ACC112 (cell line): ENCODE data around the gene ALK.
A peak's percentile ranks its signal among the peaks of the same experiment; 100 is the strongest.

Experiments
- H2AFZ ChIP-seq: fragments of 200-600 bp; sonication (generic); one replicate; pipeline ENCODE4 v1.6.0; 2017; ENCODE audit warnings: antibody characterized with exemption, low read length; ENCODE audit not compliant: unreplicated experiment
- H3K27ac ChIP-seq: fragments of 200-600 bp; sonication (generic); 2 replicates; pipeline ENCODE4 v1.5.1; 2014; ENCODE audit warnings: low read depth, mild to moderate bottlenecking, antibody characterized with exemption, low read length, moderate library complexity
- H3K27me3 ChIP-seq: fragments of 200-600 bp; sonication (generic); 2 replicates; pipeline ENCODE4 v1.6.1; 2014; ENCODE audit warnings: mild to moderate bottlenecking, antibody characterized with exemption, low read length, moderate library complexity, mixed read lengths; ENCODE audit not compliant: insufficient read depth
- H3K36me3 ChIP-seq: fragments of 200-600 bp; sonication (generic); 2 replicates; pipeline ENCODE4 v1.6.1; 2016; ENCODE audit warnings: mild to moderate bottlenecking, antibody characterized with exemption, low read length, moderate library complexity, mixed read lengths; ENCODE audit not compliant: insufficient read depth
- H3K4me1 ChIP-seq: fragments of 200-600 bp; sonication (generic); one replicate; pipeline ENCODE4 v1.6.1; 2016; ENCODE audit warnings: low read length, mixed read lengths; ENCODE audit not compliant: insufficient read depth, unreplicated experiment, control insufficient read depth
- H3K4me3 ChIP-seq: fragments of 200-600 bp; sonication (generic); 2 replicates; pipeline ENCODE4 v1.5.1; 2014; ENCODE audit warnings: mild to moderate bottlenecking, low read depth, low read length
- H3K79me2 ChIP-seq: fragments of 200-600 bp; sonication (generic); one replicate; pipeline ENCODE4 v1.6.0; 2016; ENCODE audit warnings: low read length; ENCODE audit not compliant: control insufficient read depth, unreplicated experiment, insufficient read depth

Gene ALK

DNA sequence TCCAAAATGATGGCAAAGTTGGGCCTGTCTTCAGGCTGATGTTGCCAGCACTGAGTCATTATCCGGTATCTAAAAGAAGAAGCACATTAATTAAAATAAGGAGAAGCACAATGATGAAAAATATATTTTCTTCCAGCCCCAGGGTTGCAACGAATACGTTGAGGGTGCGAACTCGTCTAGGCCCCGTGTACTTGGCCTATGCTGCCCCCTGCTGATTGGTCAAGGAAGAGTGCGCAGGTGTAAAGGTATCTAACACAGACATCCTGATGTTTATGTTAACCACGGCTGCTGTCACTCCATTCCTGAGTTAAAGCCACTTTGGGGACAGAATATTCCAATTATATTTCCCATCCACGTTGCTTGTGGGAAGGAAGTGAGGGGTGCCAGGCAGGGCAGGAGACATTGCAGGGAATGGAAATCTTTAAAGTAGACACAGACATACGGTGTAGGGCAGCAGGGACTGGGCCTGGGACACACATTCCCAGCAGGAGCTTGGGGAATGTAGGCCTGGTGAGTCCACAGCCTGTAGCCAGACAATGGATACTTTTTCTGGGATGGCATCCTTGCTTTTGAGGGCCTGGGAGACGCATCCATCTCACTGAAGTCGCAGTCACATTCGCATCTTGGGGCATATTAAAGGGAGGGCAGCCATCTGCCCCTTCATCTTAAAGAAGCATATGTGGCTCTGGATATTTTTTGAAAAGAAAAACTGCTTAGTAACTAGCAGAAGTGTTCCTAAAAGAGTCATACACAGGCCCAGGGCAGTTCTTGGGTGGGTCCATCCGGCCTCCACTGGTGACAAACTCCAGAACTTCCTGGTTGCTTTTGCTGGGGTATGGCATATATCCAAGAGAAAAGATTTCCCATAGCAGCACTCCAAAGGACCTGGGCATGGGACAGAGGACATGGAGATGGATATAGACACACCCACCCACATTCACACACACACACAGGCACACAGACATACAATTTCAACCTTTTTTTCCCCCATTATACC lies 724.3 kb downstream of the ALK start:
- no peaks in the 10 kb centered on the region for H3K79me2 ChIP-seq
- H3K27me3 ChIP-seq: no peaks in the 10 kb centered on the region
- no peak overlapping the region for H3K27ac ChIP-seq
- H3K36me3 ChIP-seq: no peaks in the 10 kb centered on the region
- no peak overlapping the region for H3K4me3 ChIP-seq
- H2AFZ ChIP-seq: no peak overlapping the region
- peaks cover 6% of the 10 kb centered on the region for H3K4me1 ChIP-seq

DNA sequence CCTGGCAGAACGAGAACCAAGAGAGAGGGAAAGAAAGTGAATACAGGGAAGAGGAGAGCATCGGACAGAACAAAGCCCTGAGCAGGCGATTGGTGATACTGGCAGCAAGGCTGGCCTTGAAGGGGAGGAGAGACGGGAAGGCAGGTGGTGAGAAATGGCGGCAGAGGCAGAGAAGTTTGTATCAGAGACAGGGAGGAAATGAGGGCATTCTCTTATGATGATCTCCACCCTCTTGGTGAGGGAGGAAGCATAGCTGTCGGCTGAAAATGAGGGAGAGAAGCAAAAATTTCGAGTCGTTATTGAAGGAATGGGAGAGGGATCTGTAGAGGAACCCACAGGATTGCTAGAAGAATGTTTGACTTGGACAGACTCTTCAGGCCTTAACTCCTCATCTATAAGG lies 725.6 kb downstream of the ALK start:
- Histone ChIP-seq H3K36me3 (no peaks in the 10 kb centered on the region), H3K4me1 (peaks cover 7% of the 10 kb centered on the region), H3K79me2 (no peaks in the 10 kb centered on the region), H3K27me3 (no peaks in the 10 kb centered on the region), H3K27ac (no peak overlapping the region), H2AFZ (no peak overlapping the region), H3K4me3 (no peak overlapping the region)

DNA sequence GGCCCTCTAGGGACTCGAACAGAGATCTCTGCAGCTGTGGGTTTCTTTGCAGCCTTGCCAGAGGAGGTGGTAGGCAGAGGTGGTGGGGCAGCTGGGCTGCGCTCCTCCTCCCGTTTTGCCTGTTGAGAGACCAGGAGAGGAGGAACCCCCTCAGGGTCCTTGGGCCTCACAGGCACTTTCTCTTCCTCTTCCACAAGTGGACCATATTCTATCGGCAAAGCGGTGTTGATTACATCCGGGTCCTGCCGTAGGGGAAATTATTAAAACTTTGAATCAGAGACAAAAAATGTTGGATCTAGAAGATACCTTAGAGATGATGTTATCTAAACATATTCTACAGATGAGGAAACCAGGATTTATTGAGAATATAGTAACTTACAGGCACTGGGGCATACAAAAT lies 727.7 kb downstream of the ALK start:
- Histone ChIP-seq H3K27ac (no peak overlapping the region), H2AFZ (no peak overlapping the region), H3K4me3 (no peak overlapping the region), H3K27me3 (no peaks in the 10 kb centered on the region), H3K36me3 (no peaks in the 10 kb centered on the region), H3K4me1 (peaks cover 7% of the 10 kb centered on the region), H3K79me2 (no peaks in the 10 kb centered on the region)

DNA sequence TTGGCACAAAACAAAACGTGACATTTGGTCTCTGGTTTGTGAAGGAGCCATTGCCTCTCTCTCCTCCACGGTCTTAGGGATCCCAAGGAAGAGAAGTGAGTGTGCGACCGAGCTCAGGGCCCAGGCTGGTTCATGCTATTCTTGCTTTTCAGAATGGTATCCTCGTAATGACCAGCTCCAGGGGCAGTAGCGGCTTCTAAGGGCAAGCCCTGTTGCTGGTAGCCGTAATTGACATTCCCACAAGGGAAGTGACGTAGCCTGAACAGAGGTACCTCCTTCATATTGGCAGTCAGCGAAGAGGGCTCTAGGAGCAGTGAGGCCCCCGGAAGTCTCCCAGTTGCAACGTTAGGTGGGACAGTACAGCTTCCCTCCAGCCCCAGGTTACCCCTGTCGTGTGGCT lies 728.3 kb downstream of the ALK start:
- no peak overlapping the region for H3K4me3 ChIP-seq
- no peaks in the 10 kb centered on the region for H3K79me2 ChIP-seq
- no peaks in the 10 kb centered on the region for H3K27me3 ChIP-seq
- H2AFZ ChIP-seq: no peak overlapping the region
- no peaks in the 10 kb centered on the region for H3K36me3 ChIP-seq
- peaks cover 7% of the 10 kb centered on the region for H3K4me1 ChIP-seq
- H3K27ac ChIP-seq: peak overlapping the region; percentile 39

DNA sequence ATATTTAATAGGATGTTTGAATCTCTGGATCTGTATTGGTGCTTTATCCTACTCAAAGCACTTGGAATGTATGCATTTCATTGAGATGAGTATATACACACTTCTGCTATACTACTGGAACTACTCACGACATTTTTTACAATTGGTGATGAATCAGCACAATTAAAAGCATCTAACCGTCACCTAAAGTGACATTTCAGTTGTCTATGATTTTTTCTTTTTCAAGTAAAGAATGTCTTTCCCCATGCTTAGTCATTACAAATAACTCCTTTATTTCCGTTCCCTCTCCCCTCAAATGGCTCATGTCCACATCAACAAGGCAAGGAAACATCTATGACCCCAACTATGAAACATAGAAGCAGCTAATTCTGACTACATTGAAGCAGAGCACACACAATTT lies 728.9 kb downstream of the ALK start:
- Histone ChIP-seq H3K27ac (peak overlapping the region; percentile 39), H3K27me3 (no peaks in the 10 kb centered on the region), H2AFZ (no peak overlapping the region), H3K4me1 (peaks cover 7% of the 10 kb centered on the region), H3K4me3 (no peak overlapping the region), H3K79me2 (no peaks in the 10 kb centered on the region), H3K36me3 (no peaks in the 10 kb centered on the region)

DNA sequence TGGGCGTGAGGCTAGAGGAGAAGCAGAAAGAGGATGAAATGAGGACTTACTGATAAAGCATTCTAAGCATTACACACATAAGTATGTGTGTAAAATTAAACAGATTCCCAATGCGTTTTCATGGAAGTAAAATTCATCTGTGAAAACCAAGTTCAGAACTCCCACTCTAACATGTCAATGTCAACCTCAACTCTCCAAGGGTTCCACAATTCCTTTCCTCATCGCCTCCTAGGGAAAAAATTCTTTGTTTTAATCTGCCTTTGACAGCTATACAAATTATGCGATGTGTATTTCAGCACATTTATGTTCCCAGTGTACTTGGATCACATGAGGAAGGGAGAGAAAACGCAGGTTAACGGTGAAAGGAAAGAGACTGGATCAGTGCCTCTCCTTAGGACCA lies 729.6 kb downstream of the ALK start:
- H3K27me3 ChIP-seq: no peaks in the 10 kb centered on the region
- H3K36me3 ChIP-seq: peaks cover 5% of the 10 kb centered on the region; the same call in 1 of the 2 replicates
- no peaks in the 10 kb centered on the region for H3K79me2 ChIP-seq
- peaks cover 7% of the 10 kb centered on the region for H3K4me1 ChIP-seq
- no peak overlapping the region for H2AFZ ChIP-seq
- H3K27ac ChIP-seq: peak overlapping the region; percentile 39
- H3K4me3 ChIP-seq: no peak overlapping the region

DNA sequence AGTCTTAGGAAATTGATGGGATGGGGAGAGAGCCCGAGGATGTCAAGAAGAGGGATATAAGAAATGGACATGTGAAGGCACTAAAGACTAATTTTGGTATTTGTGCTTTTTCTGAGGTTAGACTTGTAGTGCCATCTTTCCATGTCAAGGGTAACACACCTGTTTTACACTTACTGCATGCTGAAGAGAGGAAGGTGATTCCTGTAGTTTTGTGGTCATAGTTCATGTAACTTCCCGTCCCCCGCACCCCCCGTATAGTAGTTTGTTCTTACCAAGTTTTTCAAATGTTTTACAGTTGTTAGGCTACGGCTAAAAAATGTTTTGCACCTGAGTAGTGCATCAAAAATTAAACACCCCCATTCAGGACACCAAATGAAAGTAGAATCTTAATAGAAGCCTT lies 732.3 kb downstream of the ALK start:
- peaks cover 7% of the 10 kb centered on the region for H3K4me1 ChIP-seq
- H3K27ac ChIP-seq: no peak overlapping the region
- H3K4me3 ChIP-seq: no peak overlapping the region
- no peaks in the 10 kb centered on the region for H3K27me3 ChIP-seq
- no peaks in the 10 kb centered on the region for H3K79me2 ChIP-seq
- H2AFZ ChIP-seq: no peak overlapping the region
- H3K36me3 ChIP-seq: peaks cover 18% of the 10 kb centered on the region

DNA sequence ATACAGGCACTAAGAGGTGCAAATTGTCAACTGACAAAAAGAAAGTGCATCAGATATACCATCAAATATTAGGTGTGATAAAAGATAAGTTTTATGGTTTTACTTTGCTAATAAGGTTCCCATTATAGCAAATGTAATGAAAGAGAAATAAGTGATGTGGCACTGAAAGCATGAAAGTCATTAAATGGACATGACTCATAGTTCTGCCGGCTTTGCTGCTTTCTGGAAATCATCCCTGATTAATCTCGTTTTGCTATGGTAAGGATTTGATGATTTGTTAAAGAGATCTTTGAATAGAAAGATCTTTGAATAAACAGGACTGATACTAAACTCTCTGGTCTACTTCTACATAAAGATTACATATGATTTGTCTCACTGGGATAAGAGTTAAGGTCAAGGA lies 733.5 kb downstream of the ALK start:
- Histone ChIP-seq H3K79me2 (no peaks in the 10 kb centered on the region), H3K27me3 (no peaks in the 10 kb centered on the region), H3K36me3 (peaks cover 18% of the 10 kb centered on the region), H3K27ac (no peak overlapping the region), H3K4me3 (no peak overlapping the region), H3K4me1 (peaks cover 5% of the 10 kb centered on the region), H2AFZ (no peak overlapping the region)

DNA sequence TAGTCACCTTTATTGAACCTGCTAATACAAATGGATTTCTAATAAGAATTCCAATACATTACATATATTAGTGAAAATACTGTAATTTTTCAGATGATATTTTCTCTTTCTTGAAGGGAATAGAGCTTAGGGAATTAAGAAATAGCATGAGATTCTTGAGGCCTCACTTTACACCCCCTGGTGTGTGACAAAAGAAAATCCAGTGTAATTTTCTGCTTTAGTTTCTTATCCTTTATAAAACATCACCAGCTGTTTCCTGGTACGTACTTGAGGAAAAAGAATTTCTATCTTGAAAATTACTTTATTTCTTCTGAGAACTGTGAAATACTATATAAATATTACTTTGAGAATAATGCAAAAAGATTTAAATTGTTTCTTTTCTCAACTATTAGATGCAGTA lies 734.6 kb downstream of the ALK start:
- no peaks in the 10 kb centered on the region for H3K79me2 ChIP-seq

DNA sequence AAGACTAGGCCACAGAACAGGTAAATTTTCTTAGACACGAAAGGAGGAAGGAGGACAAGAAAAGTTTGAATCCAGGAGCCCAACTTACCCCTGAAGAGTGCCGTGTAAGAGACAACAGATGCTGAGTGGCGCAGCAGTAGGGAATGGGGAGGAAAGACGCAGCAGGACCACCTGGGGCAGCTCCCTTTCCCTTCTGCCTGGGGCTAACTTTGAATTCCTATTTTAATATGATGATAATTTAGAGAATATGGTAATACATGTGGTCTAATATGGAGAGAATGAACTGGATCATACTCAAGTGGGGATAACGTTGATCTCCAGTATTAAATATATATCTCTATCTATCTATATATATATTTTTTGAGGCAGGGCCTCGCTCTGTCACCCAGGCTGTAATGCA lies 736.9 kb downstream of the ALK start:
- Histone ChIP-seq H2AFZ (no peak overlapping the region), H3K27ac (no peak overlapping the region), H3K4me3 (no peak overlapping the region), H3K79me2 (no peaks in the 10 kb centered on the region), H3K4me1 (no peaks in the 10 kb centered on the region), H3K36me3 (peaks cover 24% of the 10 kb centered on the region), H3K27me3 (no peaks in the 10 kb centered on the region)

More for the DNA sequence above, 734.6 kb downstream of the ALK start:
- Histone ChIP-seq H3K36me3 (peaks cover 21% of the 10 kb centered on the region), H3K4me1 (no peaks in the 10 kb centered on the region), H3K27ac (no peak overlapping the region), H3K4me3 (no peak overlapping the region), H2AFZ (no peak overlapping the region), H3K27me3 (no peaks in the 10 kb centered on the region)

DNA sequence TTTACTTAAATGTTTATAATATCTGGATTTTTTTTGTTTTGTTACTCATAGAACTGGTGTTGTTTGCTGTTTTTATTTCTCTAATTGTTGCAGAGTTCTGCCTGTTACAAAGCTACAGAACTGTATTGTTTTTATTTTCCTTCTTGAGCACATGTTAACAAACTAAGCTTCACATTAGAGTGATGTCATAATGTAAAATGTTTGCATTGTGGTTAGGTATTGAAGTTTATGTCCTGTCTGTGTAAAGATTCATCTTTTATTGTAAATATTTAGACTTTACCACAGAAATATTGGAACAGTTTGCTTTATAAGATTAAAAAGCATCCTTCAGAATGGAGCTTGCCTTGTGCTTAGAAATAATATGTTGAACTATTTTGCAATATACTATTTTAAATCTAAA lies 738.5 kb downstream of the ALK start:
- Histone ChIP-seq H3K27ac (no peak overlapping the region), H3K36me3 (peaks cover 26% of the 10 kb centered on the region), H3K79me2 (no peaks in the 10 kb centered on the region), H3K27me3 (no peaks in the 10 kb centered on the region), H2AFZ (no peak overlapping the region), H3K4me1 (no peaks in the 10 kb centered on the region), H3K4me3 (no peak overlapping the region)
